ENCODE measurements around the gene COLEC12.

The COLEC12 gene

DNA sequence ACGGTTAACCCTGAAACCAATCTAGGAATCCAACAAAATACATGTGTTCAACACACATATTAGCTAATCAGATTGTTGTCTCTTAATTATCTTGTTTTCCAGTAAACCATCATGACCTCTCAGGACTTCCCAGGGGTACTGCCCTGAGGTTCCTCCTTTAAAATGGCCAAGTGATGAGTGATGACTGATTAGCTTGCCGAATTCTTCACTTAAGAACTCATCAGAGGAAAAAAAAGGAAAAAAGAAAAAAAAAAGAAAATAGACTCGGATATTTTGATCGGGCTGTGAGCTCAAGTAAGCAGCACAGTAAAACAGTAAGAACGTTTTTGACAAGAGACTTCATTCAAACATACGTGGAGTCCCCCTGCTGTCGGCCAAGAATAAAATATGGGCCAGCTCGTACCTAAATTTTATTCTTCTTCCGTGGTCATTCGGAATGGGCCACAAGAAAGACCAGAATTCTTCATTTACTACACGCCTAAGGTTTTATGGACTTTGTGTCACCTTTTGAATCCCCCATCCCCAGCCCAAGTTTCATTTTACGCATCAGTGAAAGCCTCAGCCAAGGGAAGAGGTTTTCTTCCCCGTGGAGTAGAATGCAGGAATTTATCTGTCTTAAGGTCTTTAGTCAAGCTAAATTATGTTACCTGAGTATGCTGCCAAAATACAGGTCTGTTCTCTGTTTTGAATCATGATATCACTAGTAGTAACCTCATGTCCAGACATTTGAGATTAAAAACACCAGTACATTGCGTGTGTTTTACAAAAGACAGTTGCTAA lies 40.5 kb downstream of the COLEC12 start:
- TF ChIP-seq, protein P1, sequence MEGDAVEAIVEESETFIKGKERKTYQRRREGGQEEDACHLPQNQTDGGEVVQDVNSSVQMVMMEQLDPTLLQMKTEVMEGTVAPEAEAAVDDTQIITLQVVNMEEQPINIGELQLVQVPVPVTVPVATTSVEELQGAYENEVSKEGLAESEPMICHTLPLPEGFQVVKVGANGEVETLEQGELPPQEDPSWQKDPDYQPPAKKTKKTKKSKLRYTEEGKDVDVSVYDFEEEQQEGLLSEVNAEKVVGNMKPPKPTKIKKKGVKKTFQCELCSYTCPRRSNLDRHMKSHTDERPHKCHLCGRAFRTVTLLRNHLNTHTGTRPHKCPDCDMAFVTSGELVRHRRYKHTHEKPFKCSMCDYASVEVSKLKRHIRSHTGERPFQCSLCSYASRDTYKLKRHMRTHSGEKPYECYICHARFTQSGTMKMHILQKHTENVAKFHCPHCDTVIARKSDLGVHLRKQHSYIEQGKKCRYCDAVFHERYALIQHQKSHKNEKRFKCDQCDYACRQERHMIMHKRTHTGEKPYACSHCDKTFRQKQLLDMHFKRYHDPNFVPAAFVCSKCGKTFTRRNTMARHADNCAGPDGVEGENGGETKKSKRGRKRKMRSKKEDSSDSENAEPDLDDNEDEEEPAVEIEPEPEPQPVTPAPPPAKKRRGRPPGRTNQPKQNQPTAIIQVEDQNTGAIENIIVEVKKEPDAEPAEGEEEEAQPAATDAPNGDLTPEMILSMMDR (IDR thresholded peaks at IDR 0.05; ENCODE audit: low read depth, low read length, missing control alignments), result no peak
- no peak overlapping the region for H3K4me3 ChIP-seq (ENCODE audit: low read depth, low read length)
- no peak for DNase-seq (ENCODE audit: low read depth)

DNA sequence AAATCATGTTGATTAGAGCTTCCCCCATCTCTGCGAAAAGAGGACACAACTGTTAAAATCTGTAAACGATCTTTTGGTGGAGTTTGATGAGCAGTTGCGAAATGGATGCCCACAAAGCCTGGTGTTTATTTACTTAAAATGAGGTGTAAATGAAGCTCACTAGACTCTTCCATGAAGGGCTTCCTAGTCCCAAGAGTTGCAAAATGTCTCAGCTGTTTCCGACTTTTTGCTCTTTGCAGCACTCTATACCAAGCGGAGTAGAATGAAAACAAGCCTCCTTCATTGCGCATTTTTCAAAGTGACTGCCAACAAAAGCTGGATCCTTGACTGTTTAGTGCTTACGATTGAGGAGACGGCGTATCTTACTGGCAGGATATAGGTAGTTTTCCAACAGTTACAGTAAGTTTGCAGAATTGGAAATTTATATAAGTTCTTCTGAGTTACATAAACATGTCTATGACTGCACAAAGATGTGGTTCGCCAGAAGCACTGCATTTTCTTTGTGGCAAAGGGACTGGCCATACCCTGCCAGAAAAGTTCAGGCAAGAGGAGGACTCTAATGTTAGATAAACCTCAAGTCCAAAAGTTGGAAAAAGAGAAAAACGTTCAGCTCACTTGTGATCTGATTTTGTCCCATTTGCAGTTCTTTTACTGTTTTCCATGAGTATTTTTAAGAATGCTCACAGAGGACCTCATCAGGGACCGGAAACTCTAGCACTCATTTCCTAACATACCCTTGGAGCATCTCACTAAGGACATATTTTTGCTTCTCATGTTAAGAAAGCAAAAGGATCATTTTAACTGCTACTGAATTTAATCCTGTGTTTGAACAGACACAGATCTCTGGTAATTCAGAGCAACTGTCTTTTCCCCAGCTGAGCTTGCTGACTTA lies 42.7 kb downstream of the COLEC12 start:
- DNase-seq (ENCODE audit: low read depth), result no peak
- H3K4me3 ChIP-seq (ENCODE audit: low read depth, low read length), result no peak overlapping the region
- TF ChIP-seq, protein P1 (IDR thresholded peaks at IDR 0.05; ENCODE audit: low read depth, low read length, missing control alignments), result no peak

DNA sequence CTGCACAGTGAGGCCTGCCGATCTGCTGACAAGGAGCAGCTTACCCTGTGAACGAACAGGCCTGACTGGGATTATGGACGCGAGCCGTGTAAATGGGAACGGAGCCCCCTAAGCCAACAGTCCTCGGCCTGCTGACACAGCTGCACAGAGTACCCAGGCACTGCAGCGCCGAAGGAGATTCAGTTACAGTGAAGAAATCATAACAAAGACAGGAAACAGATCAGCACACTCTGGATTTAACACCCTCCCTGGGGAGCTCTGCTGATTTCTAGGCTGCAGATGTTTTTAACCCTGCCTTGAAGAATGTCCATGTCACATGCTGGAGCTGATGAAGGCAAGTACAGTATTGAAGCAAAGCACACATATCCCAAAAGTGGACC lies 43.4 kb downstream of the COLEC12 start:
- DNase-seq (ENCODE audit: low read depth), result no peak
- TF ChIP-seq, protein P1 (IDR thresholded peaks at IDR 0.05; ENCODE audit: low read depth, low read length, missing control alignments), result no peak
- H3K4me3 ChIP-seq (ENCODE audit: low read depth, low read length), result no peak overlapping the region

DNA sequence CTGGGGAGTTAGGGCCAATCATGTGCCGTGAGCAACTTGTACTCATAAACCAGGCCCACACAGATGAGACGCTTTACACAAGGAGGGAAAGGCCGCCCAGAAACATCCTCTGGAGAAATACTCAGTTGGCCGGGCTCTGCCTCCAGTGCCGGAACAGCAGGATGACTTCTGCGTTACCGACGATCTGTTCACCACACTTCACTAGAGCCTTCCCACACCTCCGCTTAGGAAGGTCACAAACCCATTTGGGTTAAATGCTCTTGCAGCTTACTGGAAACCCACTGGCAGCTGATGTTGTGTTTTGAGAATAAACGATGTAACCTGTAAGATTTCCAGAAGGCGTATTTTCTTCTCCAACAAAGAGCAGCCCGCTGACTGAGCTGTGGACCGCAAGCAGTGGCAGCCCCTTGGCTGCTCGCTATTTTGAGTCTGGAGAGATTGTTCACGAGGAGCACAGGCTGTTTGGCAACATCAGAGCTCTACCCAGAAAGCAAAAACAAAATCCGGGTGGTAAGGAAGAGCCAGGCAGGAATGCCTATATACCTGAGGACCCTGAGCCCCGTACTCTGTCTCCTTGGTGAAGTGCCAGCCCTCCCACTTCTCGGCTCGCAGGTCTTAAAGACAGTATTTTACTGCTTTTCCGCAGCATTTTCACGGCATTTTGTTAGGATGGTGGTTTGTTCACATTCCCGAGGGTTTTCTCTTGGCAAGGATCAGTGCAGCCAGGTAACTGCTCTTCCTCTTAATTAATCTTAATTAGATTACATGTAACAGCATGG lies 44.0 kb downstream of the COLEC12 start:
- no peak for DNase-seq (ENCODE audit: low read depth)
- TF ChIP-seq, protein P1 (IDR thresholded peaks at IDR 0.05; ENCODE audit: low read depth, low read length, missing control alignments), result no peak
- H3K4me3 ChIP-seq (ENCODE audit: low read depth, low read length), result no peak overlapping the region

DNA sequence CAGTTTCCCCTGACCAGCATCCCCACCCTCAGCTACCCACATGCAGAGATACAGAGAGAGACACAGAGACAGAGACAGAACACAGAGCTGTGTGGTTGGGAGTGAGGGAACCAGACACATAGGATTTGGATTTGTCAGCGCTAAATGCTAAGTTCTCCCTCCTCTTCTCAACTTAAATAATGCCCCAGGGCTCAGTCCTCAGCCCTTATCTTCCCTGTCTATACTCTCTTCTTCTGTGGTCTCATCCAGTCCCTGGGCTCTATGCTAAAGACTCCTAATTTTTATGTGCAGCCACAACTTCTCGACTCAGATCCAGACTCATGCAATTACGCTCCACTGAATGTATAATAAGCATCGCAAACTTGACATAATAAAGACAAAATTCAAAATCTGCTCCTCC lies 47.1 kb downstream of the COLEC12 start:
- TF ChIP-seq, protein P1 (IDR thresholded peaks at IDR 0.05; ENCODE audit: low read depth, low read length, missing control alignments), result no peak
- no peak overlapping the region for H3K4me3 ChIP-seq (ENCODE audit: low read depth, low read length)
- DNase-seq (ENCODE audit: low read depth), result no peak

DNA sequence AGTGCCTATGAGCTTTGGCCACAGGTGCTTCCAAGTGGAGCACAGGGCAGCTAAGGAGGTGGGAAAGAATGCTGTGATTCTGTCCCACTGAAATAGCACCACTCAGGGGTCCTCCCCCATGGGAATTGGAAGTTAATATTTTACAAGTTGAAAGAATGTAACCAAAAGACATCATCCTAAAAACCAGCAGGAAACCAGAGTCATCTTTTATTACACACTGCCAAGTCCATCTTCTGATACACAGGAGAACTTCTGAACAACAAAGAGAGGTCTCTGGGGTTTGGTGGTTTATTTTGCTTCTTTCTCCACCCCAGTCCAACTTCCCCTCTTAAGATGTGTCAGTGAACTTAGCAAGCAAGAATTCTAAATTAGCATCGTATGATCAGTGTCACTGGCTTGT lies 47.7 kb downstream of the COLEC12 start:
- TF ChIP-seq, protein P1 (IDR thresholded peaks at IDR 0.05; ENCODE audit: low read depth, low read length, missing control alignments), result no peak
- H3K4me3 ChIP-seq (ENCODE audit: low read depth, low read length), result no peak overlapping the region
- no peak for DNase-seq (ENCODE audit: low read depth)

All from GM12864 (cell line).